ENCODE measurements around the gene SAFB.
"Not testable (repeated sequence)": the region's sequence is repeated elsewhere in the genome, so short reads cannot be mapped to it uniquely, and the experiment has no call there.

SAFB gene

GRCh38 chr19:5595745-5596144, 27.1 kb upstream of the SAFB start:
- no peak for DNase-seq

GRCh38 chr19:5600797-5601196, 22.1 kb upstream of the SAFB start:
- no peak for DNase-seq

- no peak for DNase-seq
Observed at GRCh38 chr19:5603626-5604025, 19.3 kb upstream of the SAFB start.

- no peak for DNase-seq
Observed at GRCh38 chr19:5605362-5605761, 17.5 kb upstream of the SAFB start.

- no peak for DNase-seq
Observed at GRCh38 chr19:5607318-5608275, 15.3 kb upstream of the SAFB start.

- DNase-seq: no peak
Observed at GRCh38 chr19:5608291-5608690, 14.6 kb upstream of the SAFB start.

- not testable (repeated sequence) for DNase-seq
Observed at GRCh38 chr19:5608766-5609165, 14.1 kb upstream of the SAFB start.

- DNase-seq: no peak
Observed at GRCh38 chr19:5609881-5610448, 12.9 kb upstream of the SAFB start.

GRCh38 chr19:5612891-5613865, 9.7 kb upstream of the SAFB start:
- no peak for DNase-seq

GRCh38 chr19:5615756-5616327, 7.0 kb upstream of the SAFB start:
- DNase-seq: no peak

- no peak for DNase-seq
Observed at GRCh38 chr19:5617080-5617479, 5.8 kb upstream of the SAFB start.

GRCh38 chr19:5618591-5618990, 4.3 kb upstream of the SAFB start:
- no peak for DNase-seq

GRCh38 chr19:5619946-5620345, 2.9 kb upstream of the SAFB start:
- no peak for DNase-seq

GRCh38 chr19:5621311-5621944, 1.5 kb upstream of the SAFB start:
- DNase-seq: no peak

- DNase-seq: no peak
Observed at GRCh38 chr19:5621945-5622464, 878 bp upstream of the SAFB start.

- DNase-seq: no peak
Observed at GRCh38 chr19:5623397-5624017, 624 bp downstream of the SAFB start.

GRCh38 chr19:5624018-5624663, 1.3 kb downstream of the SAFB start:
- no peak for DNase-seq

GRCh38 chr19:5624741-5625278, 1.9 kb downstream of the SAFB start:
- DNase-seq: no peak

GRCh38 chr19:5625641-5626040, 2.8 kb downstream of the SAFB start:
- no peak for DNase-seq

- no peak for DNase-seq
Observed at GRCh38 chr19:5627395-5627904, 4.6 kb downstream of the SAFB start.

- no peak for DNase-seq
Observed at GRCh38 chr19:5628461-5628860, 5.6 kb downstream of the SAFB start.
